Caco-2 (cell line): ENCODE data around the gene HOXC10. TPM values are rescaled to one million over a fixed set of nuclear protein-coding genes. Genes with fewer than 3 reads are reported as not detected.
A peak's percentile ranks its signal among the peaks of the same experiment; 100 is the strongest.

Experiments used
- BruUV-seq: library from RNA; stranded (reverse); fragments of 400-500 nt; replicated peaks from 2 replicates; lab custom pipeline; 2021; lab: Mats Ljungman, UMichigan
- CTCF ChIA-PET: fragments of 300-600 bp; sonication (Branson Sonifier 250); formaldehyde crosslinking; loops from one replicate; lab custom pipeline; 2022; ENCODE audit warnings: antibody characterized with exemption; lab: Charles Lee
- POLR2A ChIA-PET: fragments of 300-600 bp; sonication (Branson Sonifier 250); formaldehyde crosslinking; loops from one replicate; lab custom pipeline; 2022; ENCODE audit warnings: antibody characterized with exemption; lab: Charles Lee
- DNase-seq, 2 experiments: peaks; one replicate each; pipeline versions ENCODE4 v3.0.0 to v3.0.0-alpha.2; 2020 to 2022
- H3K27me3 ChIP-seq: replicated peaks from 2 replicates; pipeline ENCODE4 v1.6.0; 2011; ENCODE audit warnings: low read length; ENCODE audit not compliant: control insufficient read depth, insufficient read depth
- H3K36me3 ChIP-seq: 2 replicates; pipeline ENCODE4 v1.5.1; 2011; ENCODE audit warnings: low read length; ENCODE audit not compliant: control insufficient read depth, insufficient read depth
- H3K4me1 ChIP-seq: fragments of 250-450 bp; sonication (Bioruptor Pico); 2 replicates; pipeline ENCODE4 v1.5.1; 2020; ENCODE audit warnings: mild to moderate bottlenecking
- H3K4me3 ChIP-seq: 2 replicates; pipeline ENCODE4 v1.5.1; 2011; ENCODE audit warnings: low read depth, mild to moderate bottlenecking, control low read depth, low read length
- H3K9me3 ChIP-seq: fragments of 250-450 bp; sonication (Bioruptor Pico); 2 replicates; pipeline ENCODE4 v1.5.1; 2020; ENCODE audit warnings: mild to moderate bottlenecking, moderate library complexity
- H3K27ac Mint-ChIP-seq: one replicate; pipeline ENCODE4 v1.8.0; 2022; ENCODE audit warnings: mixed read lengths; ENCODE audit not compliant: unreplicated experiment
- H3K27me3 Mint-ChIP-seq: one replicate; pipeline ENCODE4 v1.8.0; 2022; ENCODE audit warnings: mixed read lengths; ENCODE audit not compliant: insufficient read depth, unreplicated experiment
- H3K36me3 Mint-ChIP-seq: one replicate; pipeline ENCODE4 v1.8.0; 2022; ENCODE audit warnings: mild to moderate bottlenecking, mixed read lengths; ENCODE audit not compliant: insufficient read depth, unreplicated experiment
- H3K4me1 Mint-ChIP-seq: one replicate; pipeline ENCODE4 v1.8.0; 2022; ENCODE audit warnings: low read depth, mixed read lengths; ENCODE audit not compliant: unreplicated experiment
- H3K4me3 Mint-ChIP-seq: one replicate; pipeline ENCODE4 v1.8.0; 2022; ENCODE audit warnings: mild to moderate bottlenecking, moderate library complexity, mixed read lengths; ENCODE audit not compliant: unreplicated experiment
- H3K9me3 Mint-ChIP-seq: one replicate; pipeline ENCODE4 v1.8.0; 2022; ENCODE audit warnings: mixed read lengths; ENCODE audit not compliant: unreplicated experiment
- CTCF ChIP-seq, 2 experiments: fragments of 200-600 bp in 1 of 2; IDR thresholded peaks; 1 replicate in 1 of 2; 2 replicates in 1 of 2; pipeline versions ENCODE4 v1.5.1 to v1.8.0; 2011 to 2022; ENCODE audit warnings: antibody characterized with exemption in 1 of 2, control low read depth in 1 of 2, inconsistent platforms in 1 of 2, low read depth in 1 of 2, low read length in 1 of 2, mild to moderate bottlenecking in 1 of 2, moderate library complexity in 1 of 2; ENCODE audit not compliant: insufficient read depth in 1 of 2, severe bottlenecking in 1 of 2, unreplicated experiment in 1 of 2
- intact Hi-C: fragments of 100-400 bp; cut with micrococcal nuclease; formaldehyde crosslinking; loops from one replicate; pipeline ENCODE4 v1.10.0; 2022; ENCODE audit not compliant: unreplicated experiment
- total RNA-seq: library from RNA; stranded (reverse); gene quantifications from 2 replicates; pipeline ENCODE4 v1.2.3, GENCODE V29; 2022

The HOXC10 gene
- total RNA-seq, 1 experiment from 2014 or later, result 4.0 TPM

GRCh38 chr12:54019924-54020590 lies 35.1 kb downstream of the HOXC10 start:
- Mint-ChIP-seq H3K4me1 (peaks cover 14% of the 10 kb centered on the region), H3K27me3 (no peaks in the 10 kb centered on the region), H3K27ac (peak overlapping the region; percentile 4), H3K36me3 (peaks cover 6% of the 10 kb centered on the region), H3K9me3 (no peaks in the 10 kb centered on the region), H3K4me3 (peak overlapping the region; percentile 9)
- no peak for DNase-seq
- POLR2A ChIA-PET, result no interaction called here
- intact Hi-C loops, result loop anchor here (5.0 kb wide), 1 partner anchor 43 kb away; no protein-coding TSS in a partner anchor
- Histone ChIP-seq H3K9me3 (no peaks in the 10 kb centered on the region), H3K27me3 (no peaks in the 10 kb centered on the region), H3K36me3 (no peaks in the 10 kb centered on the region), H3K4me3 (no peak overlapping the region), H3K4me1 (peaks cover 19% of the 10 kb centered on the region)
- no peak for TF ChIP-seq CTCF (IDR thresholded peaks at IDR 0.05; ENCODE audit: insufficient read depth in 1 of 2, low read depth in 1 of 2, low read length in 1 of 2, severe bottlenecking in 1 of 2, unreplicated experiment in 1 of 2)
- CTCF ChIA-PET, result no interaction called here
- BruUV-seq, result no TSS peak

- Mint-ChIP-seq H3K4me1 (peaks cover 16% of the 10 kb centered on the region), H3K27ac (no peak overlapping the region), H3K4me3 (no peak overlapping the region), H3K9me3 (no peaks in the 10 kb centered on the region), H3K36me3 (peaks cover 6% of the 10 kb centered on the region), H3K27me3 (no peaks in the 10 kb centered on the region)
- no peak for TF ChIP-seq CTCF (IDR thresholded peaks at IDR 0.05; ENCODE audit: insufficient read depth in 1 of 2, low read depth in 1 of 2, low read length in 1 of 2, severe bottlenecking in 1 of 2, unreplicated experiment in 1 of 2)
- Histone ChIP-seq H3K36me3 (no peaks in the 10 kb centered on the region), H3K4me3 (no peak overlapping the region), H3K27me3 (no peaks in the 10 kb centered on the region), H3K9me3 (no peaks in the 10 kb centered on the region), H3K4me1 (peaks cover 12% of the 10 kb centered on the region)
- no TSS peak for BruUV-seq
- ChIA-PET POLR2A (no interaction called here), CTCF (no interaction called here)
- DNase-seq, result no peak
- intact Hi-C loops, result no loop called here
These were observed 35.9 kb downstream of the HOXC10 start for GRCh38 chr12:54020591-54021405.

- Mint-ChIP-seq H3K4me1 (peaks cover 20% of the 10 kb centered on the region), H3K4me3 (no peak overlapping the region), H3K27ac (peak overlapping the region; percentile 56), H3K9me3 (no peaks in the 10 kb centered on the region), H3K27me3 (no peaks in the 10 kb centered on the region), H3K36me3 (peaks cover 6% of the 10 kb centered on the region)
- intact Hi-C loops, result no loop called here
- no peak overlapping the region for H3K4me3 ChIP-seq
- ChIA-PET POLR2A (no interaction called here), CTCF (interaction anchor here (1.4 kb wide), 1 partner anchor 186 kb away, joined by 4 read pairs; no protein-coding TSS in a partner anchor)
- no peaks in the 10 kb centered on the region for H3K36me3 ChIP-seq
- peaks cover 10% of the 10 kb centered on the region for H3K4me1 ChIP-seq
- TF ChIP-seq CTCF (IDR thresholded peaks at IDR 0.05; ENCODE audit: insufficient read depth in 1 of 2, low read depth in 1 of 2, low read length in 1 of 2, severe bottlenecking in 1 of 2, unreplicated experiment in 1 of 2), result no peak
- DNase-seq, result no peak
- H3K9me3 ChIP-seq, result no peaks in the 10 kb centered on the region
- no peaks in the 10 kb centered on the region for H3K27me3 ChIP-seq
- BruUV-seq, result no TSS peak
These were observed 36.6 kb downstream of the HOXC10 start for GRCh38 chr12:54021432-54022013.
